ENCODE results near the gene ATP8B4. TPM values are rescaled to one million over a fixed set of nuclear protein-coding genes. Genes with fewer than 3 reads are reported as not detected.

The ATP8B4 gene
- total and polyA plus RNA-seq, 2 of the 8 experiments (the other 6 are each of a cell fraction or from before 2014, with no cell fraction given) = 0.17 to 0.24 TPM

- TF ChIP-seq E2F6 (IDR thresholded peaks at IDR 0.05) = no peak
- TF ChIP-seq RXRA (IDR thresholded peaks at IDR 0.05; ENCODE audit: insufficient read depth, low read depth, low read length) = no peak
- TF ChIP-seq FOSL1 (IDR thresholded peaks at IDR 0.05; ENCODE audit: insufficient read depth, low read depth, low read length) = no peak
Observed at GRCh38 chr15:50044904-50045303, 74.1 kb downstream of the ATP8B4 start (continued).
